Heart right ventricle (tissue), 16 donors: Measurements from ENCODE around the gene LAMA1. TPM values are rescaled to one million over a fixed set of nuclear protein-coding genes. Genes with fewer than 3 reads are reported as not detected.
"Not testable (repeated sequence)": the region's sequence is repeated elsewhere in the genome, so short reads cannot be mapped to it uniquely, and the experiment has no call there.

ENCODE experiments used
- ATAC-seq, 8 donors: fragments of 200-7000 bp; cut with Tn5 transposase; one replicate each; pipeline ENCODE4 v1.9.1; 2020; ENCODE audit warnings: mild to moderate bottlenecking in 8 of 8, moderate library complexity in 8 of 8, moderate number of reproducible peaks in 1 of 8
- DNase-seq, 2 donors: peaks; one replicate each; pipeline ENCODE4 v3.0.0-alpha.2; 2020
- H3K27ac ChIP-seq, 10 donors: fragments of 200-600 bp; sonication (generic) in 2 of 10; one replicate each; pipeline versions ENCODE4 v1.5.0 to v1.8.0; 2020 to 2022; ENCODE audit warnings: mild to moderate bottlenecking in 3 of 10
- H3K27me3 ChIP-seq, 7 donors: fragments of 200-600 bp; one replicate each; pipeline ENCODE4 v1.8.0; 2021 to 2022; ENCODE audit warnings: mild to moderate bottlenecking in 2 of 7
- H3K36me3 ChIP-seq, 9 donors: fragments of 200-600 bp; sonication (generic) in 1 of 9; one replicate each; pipeline versions ENCODE4 v1.5.0 to v1.8.0; 2020 to 2022; ENCODE audit warnings: mild to moderate bottlenecking in 2 of 9
- H3K4me1 ChIP-seq, 9 donors: fragments of 200-600 bp; sonication (generic) in 1 of 9; one replicate each; pipeline versions ENCODE4 v1.5.0 to v1.8.0; 2020 to 2022; ENCODE audit warnings: mild to moderate bottlenecking in 4 of 9
- H3K4me3 ChIP-seq, 10 donors: fragments of 200-600 bp; sonication (generic) in 2 of 10; one replicate each; pipeline versions ENCODE4 v1.5.0 to v1.8.0; 2020 to 2022; ENCODE audit warnings: mild to moderate bottlenecking in 7 of 10, moderate library complexity in 2 of 10
- H3K9me3 ChIP-seq, 11 donors: fragments of 200-600 bp in 10 of 11; sonication (generic) in 2 of 11; one replicate each; pipeline versions ENCODE4 v1.5.0 to v1.8.0; 2013 to 2022; ENCODE audit warnings: mild to moderate bottlenecking in 2 of 11, control low read depth in 1 of 11, moderate library complexity in 1 of 11
- WGBS, 2 donors: extraction: QIAGEN DNeasy Blood & Tissue Kit; methylation state at CpG; one replicate each; pipeline ENCODE4 v1.1.7; 2013; ENCODE audit warnings: inconsistent platforms in 1 of 2; 5-methylcytosine and 5-hydroxymethylcytosine counted together
- intact Hi-C, 10 donors: fragments of 100-400 bp; cut with DNase I; formaldehyde crosslinking; loops; one replicate each; pipeline versions ENCODE4 v1.11.1 to v1.14.2; 2022
- polyA plus RNA-seq, 2 donors: library from polyadenylated mRNA; stranded (reverse); fragments of 200-250 nt; gene quantifications; one replicate each; pipeline ENCODE4 v1.2.3, GENCODE V29; 2013
- total RNA-seq, 10 donors: library from RNA; stranded (reverse); fragmentation: NEBNext Ultra II Directional in 3 of 10; extraction: Animal tissue kit (Norgen Biotek cat#: 25700) in 3 of 10; gene quantifications; one replicate each; pipeline versions ENCODE4 v1.2.1 to v1.2.4, GENCODE V29; 2021 to 2023
- TF ChIP-seq, protein P1 (sequence below), 9 donors: fragments of 200-600 bp; sonication (generic) in 2 of 9; IDR thresholded peaks; one replicate each; pipeline versions ENCODE4 v1.5.0 to v1.8.0; 2021 to 2022; ENCODE audit warnings: antibody characterized with exemption in 9 of 9, mild to moderate bottlenecking in 5 of 9, moderate library complexity in 1 of 9
- donor health status: Arrhythmogenic right ventricular cardiomyopathy.
- donor health status: ischemic (EF 13 %, LVEDD 7.1; RV severe dilation, severe dysfunction).
- donor health status: healthy with polysubstance abuse.
- donor health status: DM: no; HTN: yes; CAD: no.
- donor health status: DM: no; HTN: no; CAD: no.
- donor health status: ischemic (EF 25% LVEDD 6.9; RV normal size, moderate dysfunction).
- donor health status: ischemic (EF 25% LVEDD 5.7; RV mildly dilated, moderate dysfunction).
- donor health status: healthy.
- donor health status: DM: yes; HTN: yes; CAD: no.
- donor health status: Ischemic cardiomyopathy.
- donor health status: ischemic (EF 35%, LVEDD 5.7; RV mildly dilated, moderate dysfunction).
- donor health status: nonischemic (EF 11% LVEDD 7.7; RV severe dilation, severe dysfunction).
- donor health status: DM: yes; HTN: yes; CAD: no.
- donor health status: PGD.
- donor health status: ischemic (EF 29% LVEDD 5.4; RV normal size, mild dysfunction).
- donor health status: nonischemic (EF 23%, LVEDD 6.1; RV moderate dilation, normal function).

Gene LAMA1
- total and polyA plus RNA-seq, 12 donors: 0.05 to 0.82 (median 0.13) TPM; not detected in 4

DNA sequence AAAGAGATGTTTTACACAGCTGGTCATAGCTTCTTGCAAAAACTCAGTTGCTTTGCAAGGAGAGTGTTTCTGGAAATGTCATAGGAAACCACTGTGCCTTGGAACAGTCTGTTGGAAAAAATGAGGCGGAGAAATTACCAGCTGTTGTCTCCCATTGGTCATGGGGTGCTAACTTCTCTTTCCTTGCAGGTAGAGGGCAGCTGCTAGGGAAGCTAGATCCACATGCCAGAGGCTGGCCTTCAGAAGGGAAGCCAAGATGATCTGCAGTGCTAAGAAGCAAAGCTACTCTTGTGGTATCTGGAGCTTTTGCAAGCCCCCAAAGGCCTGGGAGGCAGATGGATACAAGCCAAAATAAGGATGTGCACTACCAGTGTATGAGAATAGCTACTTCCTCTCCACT lies 34.8 kb upstream of the LAMA1 start:
- Histone ChIP-seq H3K9me3 (no peaks in the 10 kb centered on the region), H3K4me3 (no peak overlapping the region), H3K36me3 (no peaks in the 10 kb centered on the region), H3K27me3 (no peaks in the 10 kb centered on the region), H3K27ac (no peak overlapping the region), H3K4me1 (no peaks in the 10 kb centered on the region)
- intact Hi-C loops: no loop called here
- no peak for DNase-seq
- no peak for ATAC-seq
- TF ChIP-seq, protein P1, sequence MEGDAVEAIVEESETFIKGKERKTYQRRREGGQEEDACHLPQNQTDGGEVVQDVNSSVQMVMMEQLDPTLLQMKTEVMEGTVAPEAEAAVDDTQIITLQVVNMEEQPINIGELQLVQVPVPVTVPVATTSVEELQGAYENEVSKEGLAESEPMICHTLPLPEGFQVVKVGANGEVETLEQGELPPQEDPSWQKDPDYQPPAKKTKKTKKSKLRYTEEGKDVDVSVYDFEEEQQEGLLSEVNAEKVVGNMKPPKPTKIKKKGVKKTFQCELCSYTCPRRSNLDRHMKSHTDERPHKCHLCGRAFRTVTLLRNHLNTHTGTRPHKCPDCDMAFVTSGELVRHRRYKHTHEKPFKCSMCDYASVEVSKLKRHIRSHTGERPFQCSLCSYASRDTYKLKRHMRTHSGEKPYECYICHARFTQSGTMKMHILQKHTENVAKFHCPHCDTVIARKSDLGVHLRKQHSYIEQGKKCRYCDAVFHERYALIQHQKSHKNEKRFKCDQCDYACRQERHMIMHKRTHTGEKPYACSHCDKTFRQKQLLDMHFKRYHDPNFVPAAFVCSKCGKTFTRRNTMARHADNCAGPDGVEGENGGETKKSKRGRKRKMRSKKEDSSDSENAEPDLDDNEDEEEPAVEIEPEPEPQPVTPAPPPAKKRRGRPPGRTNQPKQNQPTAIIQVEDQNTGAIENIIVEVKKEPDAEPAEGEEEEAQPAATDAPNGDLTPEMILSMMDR (IDR thresholded peaks at IDR 0.05): no peak
- WGBS, 2 donors: 68 to 69% methylated on average over 1 of the region's 1 CpG

DNA sequence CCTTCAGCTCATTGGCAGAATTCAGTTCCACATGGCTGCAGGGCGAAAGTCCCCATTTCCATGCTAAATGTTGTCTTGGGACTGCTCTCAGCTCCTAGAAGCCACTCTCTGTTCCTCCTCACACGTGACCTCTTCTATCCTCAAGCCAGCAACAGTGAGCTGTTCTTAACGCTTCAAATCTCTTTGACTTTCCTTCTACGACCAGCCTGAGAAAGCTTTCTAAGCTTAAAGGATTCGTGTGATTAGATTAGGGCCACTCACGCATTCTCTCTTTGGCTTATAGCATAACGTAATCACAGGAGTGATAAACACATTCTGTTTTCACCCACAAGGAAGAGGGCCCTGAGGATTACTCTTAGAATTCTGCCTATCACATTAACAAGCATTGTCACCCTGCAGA lies 29.8 kb upstream of the LAMA1 start:
- Histone ChIP-seq H3K4me1 (no peaks in the 10 kb centered on the region), H3K27me3 (peaks cover 0 to 6% (median 4%) of the 10 kb centered on the region in 7 donors), H3K9me3 (no peaks in the 10 kb centered on the region), H3K36me3 (no peaks in the 10 kb centered on the region), H3K27ac (no peak overlapping the region), H3K4me3 (no peak overlapping the region)
- WGBS, 2 donors: 57 to 60% methylated on average over 7 of the region's 7 CpGs
- no peak for DNase-seq
- TF ChIP-seq, protein P1 (IDR thresholded peaks at IDR 0.05): no peak
- intact Hi-C loops: no loop called here
- no peak for ATAC-seq

GRCh38 chr18:7146067-7146466 lies 28.5 kb upstream of the LAMA1 start:
- WGBS, 2 donors: 80 to 89% methylated on average over 1 of the region's 1 CpG
- Histone ChIP-seq H3K9me3 (peaks cover 0 to 9% (median 0%) of the 10 kb centered on the region in 11 donors), H3K27me3 (peaks cover 0 to 6% (median 4%) of the 10 kb centered on the region in 7 donors), H3K27ac (no peak overlapping the region), H3K36me3 (no peaks in the 10 kb centered on the region), H3K4me1 (no peaks in the 10 kb centered on the region), H3K4me3 (no peak overlapping the region)
- TF ChIP-seq, protein P1 (IDR thresholded peaks at IDR 0.05): no peak
- DNase-seq (no peak), ATAC-seq (no peak)
- intact Hi-C loops: no loop called here

DNA sequence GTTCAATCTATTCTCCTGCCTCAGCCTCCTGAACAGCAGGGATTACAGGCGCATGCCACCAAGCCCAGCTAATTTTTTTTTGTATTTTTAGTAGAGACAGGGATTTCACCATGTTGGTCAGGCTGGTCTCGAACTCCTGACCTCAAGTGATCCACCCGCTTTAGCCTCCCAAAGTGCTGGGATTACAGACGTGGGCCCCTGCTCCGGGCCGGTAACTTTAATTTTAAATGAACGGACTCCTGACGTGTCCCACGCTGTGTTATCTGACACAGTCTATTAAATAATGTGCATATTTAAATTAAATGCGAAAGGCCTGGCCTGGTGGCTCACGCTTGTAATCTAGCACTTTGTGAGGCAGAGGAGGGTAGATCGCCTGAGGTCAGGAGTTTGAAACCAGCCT lies 27.3 kb upstream of the LAMA1 start:
- H3K27me3 ChIP-seq, H3K4me3 ChIP-seq, H3K9me3 ChIP-seq, H3K27ac ChIP-seq, H3K36me3 ChIP-seq, ATAC-seq, DNase-seq, H3K4me1 ChIP-seq, intact Hi-C loops: not testable (repeated sequence)
- WGBS, 2 donors: 95% methylated on average over 12 of the region's 12 CpGs

GRCh38 chr18:7141287-7141686 lies 23.7 kb upstream of the LAMA1 start:
- DNase-seq: no peak
- peaks cover 0 to 9% (median 0%) of the 10 kb centered on the region in 11 donors for H3K9me3 ChIP-seq
- peaks cover 0 to 6% (median 4%) of the 10 kb centered on the region in 7 donors for H3K27me3 ChIP-seq
- H3K27ac ChIP-seq: no peak overlapping the region
- ATAC-seq: no peak
- H3K36me3 ChIP-seq: no peaks in the 10 kb centered on the region
- H3K4me1 ChIP-seq: no peaks in the 10 kb centered on the region
- no peak overlapping the region for H3K4me3 ChIP-seq
- intact Hi-C loops: no loop called here
- TF ChIP-seq, protein P1 (IDR thresholded peaks at IDR 0.05): no peak
